ENCODE data around the gene STMN1.

The STMN1 gene

GRCh38 chr1:25952841-25953401 lies 46.7 kb upstream of the STMN1 start:
- H4K20me1 ChIP-seq (ENCODE audit: control insufficient read depth, insufficient read depth, low read depth, low read length), result no peaks in the 10 kb centered on the region
- H3K4me1 ChIP-seq (ENCODE audit: control insufficient read depth, low read length), result no peaks in the 10 kb centered on the region
- no peak overlapping the region for H3K4me3 ChIP-seq (ENCODE audit: low read length)
- H3K9me2 ChIP-seq (replicated peaks; ENCODE audit: control insufficient read depth, low read length), result no peaks in the 10 kb centered on the region
- H3F3A ChIP-seq (ENCODE audit: control insufficient read depth, insufficient read depth), result no peaks in the 10 kb centered on the region
- no peaks in the 10 kb centered on the region for H3K36me3 ChIP-seq (ENCODE audit: control insufficient read depth, low read length)
- no peaks in the 10 kb centered on the region for H3K9me3 ChIP-seq (ENCODE audit: control insufficient read depth, insufficient read depth, low read length)
- H3K79me2 ChIP-seq (ENCODE audit: control insufficient read depth, low read length), result no peaks in the 10 kb centered on the region
- no peak for TF ChIP-seq EZH2phosphoT487 (IDR thresholded peaks at IDR 0.05; ENCODE audit: borderline replicate concordance, low read length)
- TF ChIP-seq CTCF (IDR thresholded peaks at IDR 0.05; ENCODE audit: low read depth, low read length, poor library complexity, severe bottlenecking), result no peak
- no peak overlapping the region for H3K4me2 ChIP-seq (ENCODE audit: low read length)
- no peaks in the 10 kb centered on the region for H3K27me3 ChIP-seq (ENCODE audit: control insufficient read depth, low read length)
- no peak overlapping the region for H3K27ac ChIP-seq (ENCODE audit: low read depth, low read length)

- TF ChIP-seq CTCF (IDR thresholded peaks at IDR 0.05; ENCODE audit: low read depth, low read length, poor library complexity, severe bottlenecking), result no peak
- TF ChIP-seq EZH2phosphoT487 (IDR thresholded peaks at IDR 0.05; ENCODE audit: borderline replicate concordance, low read length), result no peak
- H4K20me1 ChIP-seq (ENCODE audit: control insufficient read depth, insufficient read depth, low read depth, low read length), result no peaks in the 10 kb centered on the region
- H3F3A ChIP-seq (ENCODE audit: control insufficient read depth, insufficient read depth), result no peaks in the 10 kb centered on the region
Observed at GRCh38 chr1:25948641-25949040, 42.4 kb upstream of the STMN1 start.

GRCh38 chr1:25947027-25947426 lies 40.8 kb upstream of the STMN1 start:
- no peaks in the 10 kb centered on the region for H3K27me3 ChIP-seq (ENCODE audit: control insufficient read depth, low read length)
- no peaks in the 10 kb centered on the region for H3K36me3 ChIP-seq (ENCODE audit: control insufficient read depth, low read length)
- no peak overlapping the region for H3K4me3 ChIP-seq (ENCODE audit: low read length)
- TF ChIP-seq EZH2phosphoT487 (IDR thresholded peaks at IDR 0.05; ENCODE audit: borderline replicate concordance, low read length) (no peak), CTCF (IDR thresholded peaks at IDR 0.05; ENCODE audit: low read depth, low read length, poor library complexity, severe bottlenecking) (no peak)
- no peak overlapping the region for H3K4me2 ChIP-seq (ENCODE audit: low read length)
- no peaks in the 10 kb centered on the region for H3F3A ChIP-seq (ENCODE audit: control insufficient read depth, insufficient read depth)
- H3K4me1 ChIP-seq (ENCODE audit: control insufficient read depth, low read length), result no peaks in the 10 kb centered on the region
- H3K79me2 ChIP-seq (ENCODE audit: control insufficient read depth, low read length), result no peaks in the 10 kb centered on the region
- no peak overlapping the region for H3K27ac ChIP-seq (ENCODE audit: low read depth, low read length)
- peaks cover 7% of the 10 kb centered on the region for H3K9me3 ChIP-seq (ENCODE audit: control insufficient read depth, insufficient read depth, low read length)
- no peaks in the 10 kb centered on the region for H4K20me1 ChIP-seq (ENCODE audit: control insufficient read depth, insufficient read depth, low read depth, low read length)
- H3K9me2 ChIP-seq (replicated peaks; ENCODE audit: control insufficient read depth, low read length), result no peaks in the 10 kb centered on the region

More at GRCh38 chr1:25948641-25949040, 42.4 kb upstream of the STMN1 start:
- H3K4me3 ChIP-seq (ENCODE audit: low read length), result no peak overlapping the region
- H3K4me2 ChIP-seq (ENCODE audit: low read length), result no peak overlapping the region
- H3K9me3 ChIP-seq (ENCODE audit: control insufficient read depth, insufficient read depth, low read length), result peaks cover 3% of the 10 kb centered on the region
- no peaks in the 10 kb centered on the region for H3K4me1 ChIP-seq (ENCODE audit: control insufficient read depth, low read length)
- no peak overlapping the region for H3K27ac ChIP-seq (ENCODE audit: low read depth, low read length)
- no peaks in the 10 kb centered on the region for H3K36me3 ChIP-seq (ENCODE audit: control insufficient read depth, low read length)
- H3K9me2 ChIP-seq (replicated peaks; ENCODE audit: control insufficient read depth, low read length), result no peaks in the 10 kb centered on the region
- H3K79me2 ChIP-seq (ENCODE audit: control insufficient read depth, low read length), result no peaks in the 10 kb centered on the region
- no peaks in the 10 kb centered on the region for H3K27me3 ChIP-seq (ENCODE audit: control insufficient read depth, low read length)
